Measurements from ENCODE around the gene B4GALNT1. TPM values are rescaled to one million over a fixed set of nuclear protein-coding genes. Genes with fewer than 3 reads are reported as not detected.
A peak's percentile ranks its signal among the peaks of the same experiment; 100 is the strongest.
"Not testable (repeated sequence)": the region's sequence is repeated elsewhere in the genome, so short reads cannot be mapped to it uniquely, and the experiment has no call there.

B4GALNT1 gene
- total RNA-seq, 1 experiment from 2014 or later, result 31.3 TPM

- TF ChIP-seq CTCF (IDR thresholded peaks at IDR 0.05 in 2 of 3, conservative IDR thresholded peaks at IDR 0.05 in 1 of 3; ENCODE audit: borderline replicate concordance in 1 of 3, insufficient read depth in 1 of 3, low read depth in 2 of 3, low read length in 2 of 3), result no peak
- no peak for TF ChIP-seq EZH2phosphoT487 (IDR thresholded peaks at IDR 0.05; ENCODE audit: borderline replicate concordance)
- no peak for TF ChIP-seq EGR1 (IDR thresholded peaks at IDR 0.05; ENCODE audit: low read depth)
Measured at GRCh38 chr12:57590864-57591781, 41.9 kb downstream of the B4GALNT1 start, which contains the start of gene PIP4K2C (continued).

GRCh38 chr12:57590479-57590863, 42.5 kb downstream of the B4GALNT1 start:
- H2AFZ ChIP-seq (ENCODE audit: low read depth, low read length, poor library complexity, severe bottlenecking), result peak overlapping the region; percentile 66
- H3K4me1 ChIP-seq (ENCODE audit: control insufficient read depth in 1 of 2, insufficient read depth in 2 of 2, low read length in 2 of 2), result peaks cover 6 to 18% of the 10 kb centered on the region in 2 experiments; a peak in 3 of 4 replicates
- peak overlapping the region; percentile 77 for H3K4me2 ChIP-seq (ENCODE audit: low read length)
- POLR2A ChIA-PET, result interaction anchor here (0.7 kb wide), 1 partner anchor 44 kb away, joined by 4 read pairs; the partner anchor contains the start of gene DCTN2
- peaks cover 14% of the 10 kb centered on the region for H3K79me2 ChIP-seq (ENCODE audit: insufficient read depth, low read length)
- H3K4me3 ChIP-seq (replicated peaks in 1 of 2; ENCODE audit: low read depth in 1 of 2, low read length in 2 of 2), result peak overlapping the region; percentile 94 to 95
- peaks cover 0 to 5% of the 10 kb centered on the region in 2 experiments; a peak in 2 of 4 replicates for H3K36me3 ChIP-seq (ENCODE audit: control insufficient read depth in 1 of 2, insufficient read depth in 2 of 2, low read length in 2 of 2)
- H3K9ac ChIP-seq (ENCODE audit: low read length), result peak overlapping the region; percentile 81
- ATAC-seq (peak; percentile 23), DNase-seq (ENCODE audit: low read depth, low spot score) (no peak)
- RAD21 ChIA-PET (ENCODE audit: low non-redundant PET in 1 of 2, low total read pairs in 2 of 2, uncharacterized antibody in 2 of 2, unreplicated experiment in 2 of 2), result no interaction called here
- no peaks in the 10 kb centered on the region for H3K9me3 ChIP-seq (ENCODE audit: control insufficient read depth in 1 of 2, insufficient read depth in 1 of 2, low read depth in 1 of 2, low read length in 2 of 2)
- no peaks in the 10 kb centered on the region for H3K27me3 ChIP-seq (ENCODE audit: insufficient read depth, low read length)
- CTCF ChIA-PET, result no interaction called here
- intact Hi-C loops (cut with micrococcal nuclease), result loop anchor here (2.0 kb wide), 1 partner anchor 42 kb away; the partner anchor contains the start of gene B4GALNT1
- no peaks in the 10 kb centered on the region for H4K20me1 ChIP-seq (ENCODE audit: insufficient read depth)
- H3K9me2 ChIP-seq (ENCODE audit: insufficient read depth), result no peaks in the 10 kb centered on the region
- TF ChIP-seq CBX3 (IDR thresholded peaks at IDR 0.05; ENCODE audit: low read depth) (no peak), CEBPB (IDR thresholded peaks at IDR 0.05; ENCODE audit: low read depth) (no peak), ZBTB33 (IDR thresholded peaks at IDR 0.05; ENCODE audit: extremely low read depth, insufficient replicate concordance, low read length) (no peak)
- BruUV-seq (replicated peaks), result TSS peak; percentile 87
- peak overlapping the region; percentile 42 for H3K27ac ChIP-seq (ENCODE audit: low read depth, low read length)

GRCh38 chr12:57588951-57589610, 43.9 kb downstream of the B4GALNT1 start:
- H3K36me3 ChIP-seq (ENCODE audit: control insufficient read depth in 1 of 2, insufficient read depth in 2 of 2, low read length in 2 of 2); H3K27me3 ChIP-seq (ENCODE audit: insufficient read depth, low read length); H3K9me3 ChIP-seq (ENCODE audit: control insufficient read depth in 1 of 2, insufficient read depth in 1 of 2, low read depth in 1 of 2, low read length in 2 of 2); H2AFZ ChIP-seq (ENCODE audit: low read depth, low read length, poor library complexity, severe bottlenecking); H3K4me2 ChIP-seq (ENCODE audit: low read length); CTCF ChIA-PET; H4K20me1 ChIP-seq (ENCODE audit: insufficient read depth); DNase-seq (ENCODE audit: low read depth, low spot score); H3K9ac ChIP-seq (ENCODE audit: low read length); H3K27ac ChIP-seq (ENCODE audit: low read depth, low read length); ATAC-seq; POLR2A ChIA-PET; H3K4me3 ChIP-seq (replicated peaks in 1 of 2; ENCODE audit: low read depth in 1 of 2, low read length in 2 of 2); BruUV-seq (replicated peaks); H3K9me2 ChIP-seq (ENCODE audit: insufficient read depth); intact Hi-C loops (cut with micrococcal nuclease): not testable (repeated sequence)
- Histone ChIP-seq H3K4me1 (ENCODE audit: control insufficient read depth in 1 of 2, insufficient read depth in 2 of 2, low read length in 2 of 2) (peaks cover 6 to 18% of the 10 kb centered on the region in 2 experiments; a peak in 3 of 4 replicates), H3K79me2 (ENCODE audit: insufficient read depth, low read length) (peaks cover 14% of the 10 kb centered on the region)
- RAD21 ChIA-PET (ENCODE audit: low non-redundant PET in 1 of 2, low total read pairs in 2 of 2, uncharacterized antibody in 2 of 2, unreplicated experiment in 2 of 2), result interaction anchor here in 1 of 2 experiments (0.7 kb wide), 1 partner anchor 72 kb away, joined by 6 read pairs; no protein-coding TSS in a partner anchor

Data from HCT116 (cell line).